Vagina (tissue), 2 donors: ENCODE measurements around the gene CABP1.

ENCODE experiments used
- POLR2A ChIP-seq, 2 donors: fragments of 450-650 bp; IDR thresholded peaks; one replicate each; pipeline ENCODE4 v1.6.1; 2017; ENCODE audit warnings: antibody characterized with exemption in 2 of 2, mild to moderate bottlenecking in 2 of 2, moderate library complexity in 2 of 2
- TF ChIP-seq, protein P1 (sequence below), 3 experiments: fragments of 450-650 bp in 2 of 3; fragments of 200-600 bp in 1 of 3; sonication (generic) in 1 of 3; IDR thresholded peaks; one replicate each; pipeline ENCODE4 v1.5.1; 2017 to 2019; ENCODE audit warnings: antibody characterized with exemption in 3 of 3, mild to moderate bottlenecking in 2 of 3, moderate library complexity in 2 of 3

DNA sequence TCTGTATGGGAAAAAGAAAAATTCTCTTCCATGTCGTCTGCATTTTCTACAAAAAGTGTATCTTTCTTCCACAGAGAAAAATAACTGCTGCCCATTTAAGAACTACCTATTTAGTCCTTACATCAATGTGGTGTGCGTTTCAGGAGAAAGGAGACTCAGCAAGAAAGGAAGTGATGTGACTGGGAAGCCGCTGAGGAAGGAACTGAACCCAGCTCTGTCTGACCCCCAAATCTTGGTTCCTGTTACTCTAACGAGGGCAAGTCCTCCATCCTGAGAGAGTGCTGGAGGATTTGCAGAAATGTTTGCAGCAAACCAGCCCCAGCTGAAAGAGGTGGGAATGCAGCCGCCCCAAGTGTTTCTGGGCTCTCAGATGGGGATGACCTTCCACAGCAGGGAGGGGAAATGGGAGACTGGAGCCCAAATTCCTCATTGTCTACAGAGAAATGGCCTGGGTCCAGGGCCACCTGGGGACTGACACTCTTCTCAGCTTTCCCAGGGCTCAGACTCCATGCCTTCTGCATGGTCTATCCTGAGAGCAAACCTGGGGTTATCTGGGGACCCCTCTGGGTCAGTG is 39.8 kb downstream of the CABP1 start:
- TF ChIP-seq POLR2A (IDR thresholded peaks at IDR 0.05) = no peak
- TF ChIP-seq, protein P1, sequence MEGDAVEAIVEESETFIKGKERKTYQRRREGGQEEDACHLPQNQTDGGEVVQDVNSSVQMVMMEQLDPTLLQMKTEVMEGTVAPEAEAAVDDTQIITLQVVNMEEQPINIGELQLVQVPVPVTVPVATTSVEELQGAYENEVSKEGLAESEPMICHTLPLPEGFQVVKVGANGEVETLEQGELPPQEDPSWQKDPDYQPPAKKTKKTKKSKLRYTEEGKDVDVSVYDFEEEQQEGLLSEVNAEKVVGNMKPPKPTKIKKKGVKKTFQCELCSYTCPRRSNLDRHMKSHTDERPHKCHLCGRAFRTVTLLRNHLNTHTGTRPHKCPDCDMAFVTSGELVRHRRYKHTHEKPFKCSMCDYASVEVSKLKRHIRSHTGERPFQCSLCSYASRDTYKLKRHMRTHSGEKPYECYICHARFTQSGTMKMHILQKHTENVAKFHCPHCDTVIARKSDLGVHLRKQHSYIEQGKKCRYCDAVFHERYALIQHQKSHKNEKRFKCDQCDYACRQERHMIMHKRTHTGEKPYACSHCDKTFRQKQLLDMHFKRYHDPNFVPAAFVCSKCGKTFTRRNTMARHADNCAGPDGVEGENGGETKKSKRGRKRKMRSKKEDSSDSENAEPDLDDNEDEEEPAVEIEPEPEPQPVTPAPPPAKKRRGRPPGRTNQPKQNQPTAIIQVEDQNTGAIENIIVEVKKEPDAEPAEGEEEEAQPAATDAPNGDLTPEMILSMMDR (IDR thresholded peaks at IDR 0.05) = no peak
